Measurements from ENCODE around the gene SLC10A2.

DNA sequence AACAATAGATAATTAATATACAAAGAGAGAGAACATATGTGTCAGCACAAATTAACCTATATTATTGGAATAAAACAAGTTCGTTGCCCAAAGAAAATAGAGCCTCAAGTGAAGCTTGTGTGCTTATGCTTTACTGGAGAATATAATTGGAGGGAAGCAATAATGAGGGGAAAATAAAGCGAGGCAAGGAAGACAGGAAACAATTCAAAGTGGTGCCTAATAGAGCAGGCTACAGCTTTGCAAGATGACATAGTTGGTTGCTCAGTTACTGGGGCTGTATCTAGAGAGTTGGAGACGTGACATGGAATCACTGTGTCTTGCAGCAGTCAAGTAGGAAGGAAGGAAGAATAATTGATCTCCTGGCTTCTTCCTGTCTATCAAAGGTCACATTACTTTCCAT lies 21.1 kb upstream of the SLC10A2 start:
- TF ChIP-seq, protein P1, sequence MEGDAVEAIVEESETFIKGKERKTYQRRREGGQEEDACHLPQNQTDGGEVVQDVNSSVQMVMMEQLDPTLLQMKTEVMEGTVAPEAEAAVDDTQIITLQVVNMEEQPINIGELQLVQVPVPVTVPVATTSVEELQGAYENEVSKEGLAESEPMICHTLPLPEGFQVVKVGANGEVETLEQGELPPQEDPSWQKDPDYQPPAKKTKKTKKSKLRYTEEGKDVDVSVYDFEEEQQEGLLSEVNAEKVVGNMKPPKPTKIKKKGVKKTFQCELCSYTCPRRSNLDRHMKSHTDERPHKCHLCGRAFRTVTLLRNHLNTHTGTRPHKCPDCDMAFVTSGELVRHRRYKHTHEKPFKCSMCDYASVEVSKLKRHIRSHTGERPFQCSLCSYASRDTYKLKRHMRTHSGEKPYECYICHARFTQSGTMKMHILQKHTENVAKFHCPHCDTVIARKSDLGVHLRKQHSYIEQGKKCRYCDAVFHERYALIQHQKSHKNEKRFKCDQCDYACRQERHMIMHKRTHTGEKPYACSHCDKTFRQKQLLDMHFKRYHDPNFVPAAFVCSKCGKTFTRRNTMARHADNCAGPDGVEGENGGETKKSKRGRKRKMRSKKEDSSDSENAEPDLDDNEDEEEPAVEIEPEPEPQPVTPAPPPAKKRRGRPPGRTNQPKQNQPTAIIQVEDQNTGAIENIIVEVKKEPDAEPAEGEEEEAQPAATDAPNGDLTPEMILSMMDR (IDR thresholded peaks at IDR 0.05) = no peak
- no peak for TF ChIP-seq POLR2A (IDR thresholded peaks at IDR 0.05)

Measured in body of pancreas (tissue), 4 donors.